Testis (tissue), 3 donors: ENCODE measurements around the gene NMD3. TPM values are rescaled to one million over a fixed set of nuclear protein-coding genes. Genes with fewer than 3 reads are reported as not detected.
A peak's percentile ranks its signal among the peaks of the same experiment; 100 is the strongest.

Experiments
- DNase-seq: peaks from one replicate; pipeline ENCODE4 v3.0.0-alpha.2; 2019
- H3K27ac ChIP-seq, 2 donors: fragments of 200-600 bp; sonication (generic); one replicate each; pipeline ENCODE4 v1.5.1; 2019
- H3K27me3 ChIP-seq: fragments of 200-600 bp; sonication (generic); one replicate; pipeline ENCODE4 v1.5.1; 2019
- H3K36me3 ChIP-seq: fragments of 200-600 bp; sonication (generic); one replicate; pipeline ENCODE4 v1.5.1; 2017; ENCODE audit warnings: low read depth; ENCODE audit errors: missing control alignments
- H3K4me1 ChIP-seq: fragments of 200-600 bp; sonication (generic); one replicate; pipeline ENCODE4 v1.5.1; 2019
- H3K4me3 ChIP-seq, 2 donors: fragments of 200-600 bp; sonication (generic); one replicate each; pipeline ENCODE4 v1.5.1; 2017 to 2019
- H3K9me3 ChIP-seq: fragments of 200-600 bp; sonication (generic); one replicate; pipeline ENCODE4 v1.5.1; 2017
- POLR2A ChIP-seq: fragments of 450-650 bp; IDR thresholded peaks from one replicate; pipeline ENCODE4 v1.6.1; 2017; ENCODE audit warnings: antibody characterized with exemption, mild to moderate bottlenecking, moderate library complexity
- WGBS, 2 donors: methylation state at CpG; one replicate each; pipeline ENCODE4 v1.1.5; 2018; 5-methylcytosine and 5-hydroxymethylcytosine counted together
- intact Hi-C: fragments of 100-400 bp; cut with DNase I; formaldehyde crosslinking; loops from one replicate; pipeline ENCODE4 v1.15.1; 2023; ENCODE audit warnings: low total_unique reads
- polyA plus RNA-seq: library from polyadenylated mRNA; stranded (reverse); fragments of 350-450 nt; fragmentation: Illumina TruSeq; extraction: RNeasy Lipid Tissue Mini Kit (QIAGEN cat#74804); gene quantifications from one replicate; pipeline ENCODE4 v1.2.3, GENCODE V29; 2014; ENCODE audit warnings: low read depth, low replicate concordance; ENCODE audit not compliant: insufficient read depth
- total RNA-seq, 2 donors: library from RNA; depleted of rRNA; stranded (reverse); fragments of >200 nt; gene quantifications; one replicate each; pipeline ENCODE4 v1.2.3, GENCODE V29; 2016
- TF ChIP-seq, protein P1 (sequence below), 3 experiments: fragments of 450-650 bp in 2 of 3; fragments of 200-600 bp in 1 of 3; sonication (generic) in 1 of 3; IDR thresholded peaks; one replicate each; pipeline ENCODE4 v1.5.1; 2016 to 2019; ENCODE audit warnings: antibody characterized with exemption in 3 of 3, mild to moderate bottlenecking in 2 of 3, moderate library complexity in 1 of 3

NMD3 gene
- total and polyA plus RNA-seq, 3 donors from 2014 or later, result 17.5 to 30.5 (median 28.6) TPM

DNA sequence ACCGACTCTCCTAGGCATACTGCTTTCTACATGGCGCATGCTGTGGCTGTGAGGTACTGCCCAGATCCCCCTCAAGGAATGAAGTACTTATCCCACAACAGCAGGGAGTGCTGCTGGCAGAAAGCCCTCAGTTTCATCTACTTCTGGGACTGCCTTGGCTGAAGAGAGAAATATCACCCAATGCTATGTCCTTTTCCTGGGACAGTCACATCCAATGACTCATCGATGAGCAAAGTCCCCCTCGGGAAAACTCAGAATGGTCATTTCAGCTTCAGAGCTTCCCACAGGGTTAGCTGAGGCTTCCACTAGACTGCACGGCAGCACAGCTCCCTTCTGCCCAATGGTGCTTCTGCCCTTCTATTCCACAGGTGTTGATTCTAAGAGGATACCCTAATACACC, 3.6 kb upstream of the NMD3 start:
- Histone ChIP-seq H3K9me3 (no peaks in the 10 kb centered on the region), H3K27me3 (no peaks in the 10 kb centered on the region), H3K27ac (no peak overlapping the region), H3K36me3 (no peaks in the 10 kb centered on the region), H3K4me1 (peaks cover under 1% of the 10 kb centered on the region), H3K4me3 (no peak overlapping the region)
- TF ChIP-seq, protein P1, sequence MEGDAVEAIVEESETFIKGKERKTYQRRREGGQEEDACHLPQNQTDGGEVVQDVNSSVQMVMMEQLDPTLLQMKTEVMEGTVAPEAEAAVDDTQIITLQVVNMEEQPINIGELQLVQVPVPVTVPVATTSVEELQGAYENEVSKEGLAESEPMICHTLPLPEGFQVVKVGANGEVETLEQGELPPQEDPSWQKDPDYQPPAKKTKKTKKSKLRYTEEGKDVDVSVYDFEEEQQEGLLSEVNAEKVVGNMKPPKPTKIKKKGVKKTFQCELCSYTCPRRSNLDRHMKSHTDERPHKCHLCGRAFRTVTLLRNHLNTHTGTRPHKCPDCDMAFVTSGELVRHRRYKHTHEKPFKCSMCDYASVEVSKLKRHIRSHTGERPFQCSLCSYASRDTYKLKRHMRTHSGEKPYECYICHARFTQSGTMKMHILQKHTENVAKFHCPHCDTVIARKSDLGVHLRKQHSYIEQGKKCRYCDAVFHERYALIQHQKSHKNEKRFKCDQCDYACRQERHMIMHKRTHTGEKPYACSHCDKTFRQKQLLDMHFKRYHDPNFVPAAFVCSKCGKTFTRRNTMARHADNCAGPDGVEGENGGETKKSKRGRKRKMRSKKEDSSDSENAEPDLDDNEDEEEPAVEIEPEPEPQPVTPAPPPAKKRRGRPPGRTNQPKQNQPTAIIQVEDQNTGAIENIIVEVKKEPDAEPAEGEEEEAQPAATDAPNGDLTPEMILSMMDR (IDR thresholded peaks at IDR 0.05), result no peak
- no peak for TF ChIP-seq POLR2A
- intact Hi-C loops, result no loop called here
- 87 to 94% methylated on average over 3 to 5 of the region's 5 CpGs for WGBS, 2 donors
- no peak for DNase-seq

DNA sequence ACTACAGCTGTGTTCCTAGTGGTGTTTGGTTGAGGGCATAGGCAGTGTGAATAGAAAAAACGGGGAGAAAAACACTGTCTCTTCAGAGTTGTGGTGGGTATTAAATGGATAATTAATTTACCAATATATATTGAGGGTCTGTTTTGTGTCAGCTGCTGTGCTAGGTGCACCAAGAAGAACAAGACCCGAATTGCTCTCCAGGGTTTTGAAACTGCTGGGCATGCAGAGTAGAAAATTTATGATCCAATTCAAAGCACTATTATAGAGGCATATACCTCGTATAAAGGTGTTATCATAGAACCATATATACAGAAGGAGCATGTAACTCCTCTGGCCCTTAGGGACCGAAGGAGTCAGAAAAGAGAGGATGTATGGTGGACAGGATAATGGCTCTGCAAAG, 1.6 kb upstream of the NMD3 start:
- Histone ChIP-seq H3K27ac (no peak overlapping the region), H3K36me3 (no peaks in the 10 kb centered on the region), H3K4me3 (no peak overlapping the region), H3K9me3 (no peaks in the 10 kb centered on the region), H3K27me3 (no peaks in the 10 kb centered on the region), H3K4me1 (peaks cover 6% of the 10 kb centered on the region)
- WGBS, 2 donors, result 79 to 85% methylated on average over 4 of the region's 4 CpGs
- intact Hi-C loops, result no loop called here
- no peak for TF ChIP-seq POLR2A
- TF ChIP-seq, protein P1 (IDR thresholded peaks at IDR 0.05), result no peak
- DNase-seq, result no peak

DNA sequence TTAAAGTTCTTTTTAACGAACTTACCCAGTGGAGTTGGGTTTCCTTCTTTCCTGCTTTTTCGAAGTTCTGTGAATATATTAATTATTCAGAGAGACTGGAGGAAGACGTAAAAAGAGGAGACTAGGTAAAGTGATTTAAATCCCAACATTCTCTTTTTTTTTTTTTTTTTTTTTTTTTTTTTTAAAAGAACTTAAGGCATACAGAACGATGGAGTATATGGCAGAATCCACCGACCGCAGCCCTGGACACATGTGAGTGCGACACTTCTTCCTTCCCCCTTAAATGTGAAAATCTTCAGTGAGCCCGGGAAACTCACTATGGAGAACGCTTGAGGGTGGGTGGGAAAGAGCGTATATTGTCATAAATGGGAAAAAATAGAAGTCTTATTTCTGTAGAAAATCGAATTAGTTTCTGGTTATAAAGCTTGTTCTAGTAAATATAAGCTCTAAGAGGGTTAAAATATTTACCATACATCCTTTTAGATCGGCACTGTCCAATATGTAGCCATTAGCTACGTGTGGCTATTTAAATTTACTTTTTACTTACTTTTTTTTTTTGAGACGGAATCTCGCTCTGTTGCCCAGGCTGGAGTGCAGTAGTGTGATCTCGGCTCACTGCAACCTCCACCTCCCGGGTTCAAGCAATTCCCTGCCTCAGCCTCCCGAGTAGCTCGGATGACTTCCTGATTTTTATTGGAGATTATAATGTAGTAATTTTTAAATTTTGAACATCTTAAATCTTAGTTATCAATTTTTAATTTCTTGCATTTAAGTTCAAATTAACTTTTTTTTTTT, 892 bp downstream of the NMD3 start:
- no peak for TF ChIP-seq POLR2A
- TF ChIP-seq, protein P1 (IDR thresholded peaks at IDR 0.05), result no peak
- peak overlapping the region; percentile 85 to 97 for H3K27ac ChIP-seq
- H3K27me3 ChIP-seq, result no peaks in the 10 kb centered on the region
- H3K4me3 ChIP-seq, result peak overlapping the region; percentile 87 to 95
- 5 to 9% methylated on average over 19 of the region's 19 CpGs for WGBS, 2 donors
- peak; percentile 46 for DNase-seq
- intact Hi-C loops, result no loop called here
- H3K36me3 ChIP-seq, result no peaks in the 10 kb centered on the region
- H3K9me3 ChIP-seq, result no peaks in the 10 kb centered on the region
- H3K4me1 ChIP-seq, result peaks cover 6% of the 10 kb centered on the region

DNA sequence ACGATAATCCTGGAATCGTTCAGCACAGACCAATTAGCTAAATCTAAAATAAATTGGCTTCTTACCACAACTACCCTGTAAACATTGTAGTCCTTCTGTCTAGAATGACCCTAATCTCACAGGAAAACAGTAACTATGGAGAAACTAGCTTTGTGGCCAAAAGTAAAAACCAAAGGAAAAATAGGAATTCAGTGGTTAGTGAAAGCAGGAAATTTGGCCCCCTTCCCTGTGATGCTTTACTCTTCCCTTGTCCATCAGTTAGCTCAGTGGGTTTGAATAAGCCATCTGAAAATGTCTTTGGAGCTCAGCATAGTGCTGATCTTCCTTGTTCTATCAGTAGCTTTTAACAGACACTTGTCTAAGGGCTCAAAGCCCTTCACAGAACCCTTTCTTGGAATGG, 1.6 kb downstream of the NMD3 start:
- DNase-seq, result no peak

More for the DNA sequence above, 1.6 kb downstream of the NMD3 start:
- Histone ChIP-seq H3K4me1 (peaks cover 6% of the 10 kb centered on the region), H3K9me3 (no peaks in the 10 kb centered on the region), H3K27ac (no peak overlapping the region), H3K4me3 (peak overlapping the region in 1 of 2 donors; percentile 87), H3K36me3 (no peaks in the 10 kb centered on the region), H3K27me3 (no peaks in the 10 kb centered on the region)
- intact Hi-C loops, result no loop called here
- 11 to 21% methylated on average over 2 of the region's 2 CpGs for WGBS, 2 donors
- TF ChIP-seq POLR2A, result no peak
- TF ChIP-seq, protein P1 (IDR thresholded peaks at IDR 0.05), result no peak
